RWPE2 (cell line): ENCODE results near the gene ZBTB46.
A peak's percentile ranks its signal among the peaks of the same experiment; 100 is the strongest.

Experiments
- ATAC-seq: fragments of 200-7000 bp; cut with Tn5 transposase; 3 replicates; pipeline ENCODE4 v1.9.1; 2021; ENCODE audit warnings: low read depth
- DNase-seq: peaks from one replicate; pipeline ENCODE4 v3.0.0-alpha.2; 2020; ENCODE audit warnings: low spot score
- H3K27ac ChIP-seq: fragments of 450-650 bp; 2 replicates; pipeline ENCODE4 v1.5.1; 2017; ENCODE audit warnings: mild to moderate bottlenecking; ENCODE audit not compliant: poor library complexity, severe bottlenecking
- H3K27me3 ChIP-seq: fragments of 250-450 bp; sonication (Bioruptor Pico); 2 replicates; pipeline ENCODE4 v1.5.1; 2021; ENCODE audit warnings: mild to moderate bottlenecking, moderate library complexity; ENCODE audit not compliant: insufficient read depth, poor library complexity, severe bottlenecking
- H3K36me3 ChIP-seq: fragments of 250-450 bp; sonication (Bioruptor Pico); 2 replicates; pipeline ENCODE4 v1.5.1; 2020; ENCODE audit warnings: low read depth, mild to moderate bottlenecking, moderate library complexity
- H3K4me1 ChIP-seq: fragments of 250-450 bp; sonication (Bioruptor Pico); 2 replicates; pipeline ENCODE4 v1.5.1; 2021; ENCODE audit warnings: mild to moderate bottlenecking, moderate library complexity; ENCODE audit not compliant: insufficient read depth, poor library complexity, severe bottlenecking
- H3K4me3 ChIP-seq: fragments of 250-450 bp; sonication (Bioruptor Pico); 2 replicates; pipeline ENCODE4 v1.5.1; 2021; ENCODE audit warnings: mild to moderate bottlenecking, moderate library complexity; ENCODE audit not compliant: severe bottlenecking
- H3K9me3 ChIP-seq: fragments of 250-450 bp; sonication (Bioruptor Pico); 2 replicates; pipeline ENCODE4 v1.5.1; 2021; ENCODE audit warnings: mild to moderate bottlenecking, moderate library complexity; ENCODE audit not compliant: severe bottlenecking
- CTCF ChIP-seq: fragments of 450-650 bp; IDR thresholded peaks from one replicate; pipeline ENCODE4 v1.5.1; 2017; ENCODE audit warnings: mild to moderate bottlenecking, moderate library complexity; ENCODE audit not compliant: poor library complexity, severe bottlenecking

The ZBTB46 gene

DNA sequence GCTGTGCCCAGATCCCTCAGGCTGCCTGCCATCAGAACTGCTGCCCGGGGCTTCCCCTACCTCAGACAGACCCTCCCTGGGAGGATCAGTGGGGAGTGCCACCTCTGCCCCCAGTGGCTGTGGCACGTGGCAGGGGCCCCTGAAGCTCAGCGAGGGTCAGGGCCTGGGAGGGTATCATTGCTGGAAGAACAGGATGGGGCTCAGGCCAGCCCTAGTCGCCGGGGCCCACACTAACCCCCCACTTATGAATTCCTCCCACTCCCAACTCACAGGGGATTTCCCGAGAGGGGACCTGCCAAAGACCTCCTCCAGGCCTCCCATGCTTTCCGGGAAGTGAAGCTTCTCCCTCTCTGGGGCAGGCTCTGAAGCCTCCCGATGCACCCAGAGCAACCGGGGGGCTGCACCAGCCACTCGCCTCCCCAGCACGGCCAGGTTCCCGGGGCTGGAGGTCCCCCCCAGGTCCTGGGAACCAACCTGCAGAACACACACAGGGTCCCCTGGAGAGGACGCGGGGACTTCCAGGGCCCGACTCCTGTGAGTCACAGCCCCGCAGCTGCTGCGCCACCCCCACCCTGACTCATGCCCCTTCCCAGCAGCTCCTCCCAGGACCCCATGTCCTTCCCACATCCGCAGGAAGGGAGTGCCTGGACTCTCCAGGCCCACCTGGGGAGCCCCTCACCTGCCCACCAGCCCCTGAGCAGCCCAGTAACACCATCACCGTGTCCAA, 132.2 kb downstream of the ZBTB46 start:
- Histone ChIP-seq H3K4me3 (peak overlapping the region; percentile 44), H3K27me3 (no peaks in the 10 kb centered on the region), H3K4me1 (peaks cover 32% of the 10 kb centered on the region), H3K36me3 (peaks cover 46% of the 10 kb centered on the region), H3K9me3 (no peaks in the 10 kb centered on the region), H3K27ac (peak overlapping the region; percentile 96)
- no peak for TF ChIP-seq CTCF
- ATAC-seq (peak; percentile 50), DNase-seq (peak; percentile 100)

- Histone ChIP-seq H3K27ac (peak overlapping the region; percentile 96), H3K9me3 (no peaks in the 10 kb centered on the region), H3K36me3 (peaks cover 49% of the 10 kb centered on the region), H3K27me3 (no peaks in the 10 kb centered on the region), H3K4me1 (peaks cover 32% of the 10 kb centered on the region), H3K4me3 (peak overlapping the region; percentile 44)
- DNase-seq (peak; percentile 89), ATAC-seq (no peak)
- no peak for TF ChIP-seq CTCF
Measured at GRCh38 chr20:63697868-63698545, 133.1 kb downstream of the ZBTB46 start.

DNA sequence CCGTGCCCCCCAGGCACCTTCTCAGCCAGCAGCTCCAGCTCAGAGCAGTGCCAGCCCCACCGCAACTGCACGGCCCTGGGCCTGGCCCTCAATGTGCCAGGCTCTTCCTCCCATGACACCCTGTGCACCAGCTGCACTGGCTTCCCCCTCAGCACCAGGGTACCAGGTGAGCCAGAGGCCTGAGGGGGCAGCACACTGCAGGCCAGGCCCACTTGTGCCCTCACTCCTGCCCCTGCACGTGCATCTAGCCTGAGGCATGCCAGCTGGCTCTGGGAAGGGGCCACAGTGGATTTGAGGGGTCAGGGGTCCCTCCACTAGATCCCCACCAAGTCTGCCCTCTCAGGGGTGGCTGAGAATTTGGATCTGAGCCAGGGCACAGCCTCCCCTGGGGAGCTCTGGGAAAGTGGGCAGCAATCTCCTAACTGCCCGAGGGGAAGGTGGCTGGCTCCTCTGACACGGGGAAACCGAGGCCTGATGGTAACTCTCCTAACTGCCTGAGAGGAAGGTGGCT, 133.7 kb downstream of the ZBTB46 start:
- Histone ChIP-seq H3K27me3 (no peaks in the 10 kb centered on the region), H3K4me1 (peaks cover 32% of the 10 kb centered on the region), H3K9me3 (no peaks in the 10 kb centered on the region), H3K27ac (peak overlapping the region; percentile 96), H3K36me3 (peaks cover 49% of the 10 kb centered on the region), H3K4me3 (peak overlapping the region; percentile 44)
- peak; percentile 28 for TF ChIP-seq CTCF
- ATAC-seq: peak; percentile 14
- peak; percentile 88 for DNase-seq

GRCh38 chr20:63696628-63697356, 134.3 kb downstream of the ZBTB46 start, which contains the start of gene TNFRSF6B:
Gene TNFRSF6B, plus strand, starts transcription at chr20:63696652. Its CDS starts 116 bp downstream, at chr20:63696768.
- ATAC-seq (peak; percentile 1), DNase-seq (peak; percentile 91)
- no peak for TF ChIP-seq CTCF
- Histone ChIP-seq H3K27me3 (no peaks in the 10 kb centered on the region), H3K4me3 (peak within 1 kb of the TSS; percentile 44), H3K27ac (peak within 1 kb of the TSS; percentile 96), H3K36me3 (peaks cover 49% of the 10 kb centered on the region), H3K9me3 (no peaks in the 10 kb centered on the region), H3K4me1 (peaks cover 32% of the 10 kb centered on the region)
